Fibroblast of pulmonary artery (primary cell): ENCODE results near the gene TMEM120A.

Source experiments
- DNase-seq: peaks from one replicate; pipeline ENCODE4 v3.0.0-alpha.2; 2010; ENCODE audit warnings: low read depth
- H3K4me3 ChIP-seq: replicated peaks from 2 replicates; pipeline ENCODE4 v1.5.1; 2011; ENCODE audit warnings: low read depth, mild to moderate bottlenecking, control low read depth, low read length, moderate library complexity
- TF ChIP-seq, protein P1 (sequence below): IDR thresholded peaks from 2 replicates; pipeline ENCODE4 v1.5.1; 2011; ENCODE audit warnings: mild to moderate bottlenecking, control low read depth, low read length, inconsistent platforms; ENCODE audit errors: missing control alignments

The TMEM120A gene

DNA sequence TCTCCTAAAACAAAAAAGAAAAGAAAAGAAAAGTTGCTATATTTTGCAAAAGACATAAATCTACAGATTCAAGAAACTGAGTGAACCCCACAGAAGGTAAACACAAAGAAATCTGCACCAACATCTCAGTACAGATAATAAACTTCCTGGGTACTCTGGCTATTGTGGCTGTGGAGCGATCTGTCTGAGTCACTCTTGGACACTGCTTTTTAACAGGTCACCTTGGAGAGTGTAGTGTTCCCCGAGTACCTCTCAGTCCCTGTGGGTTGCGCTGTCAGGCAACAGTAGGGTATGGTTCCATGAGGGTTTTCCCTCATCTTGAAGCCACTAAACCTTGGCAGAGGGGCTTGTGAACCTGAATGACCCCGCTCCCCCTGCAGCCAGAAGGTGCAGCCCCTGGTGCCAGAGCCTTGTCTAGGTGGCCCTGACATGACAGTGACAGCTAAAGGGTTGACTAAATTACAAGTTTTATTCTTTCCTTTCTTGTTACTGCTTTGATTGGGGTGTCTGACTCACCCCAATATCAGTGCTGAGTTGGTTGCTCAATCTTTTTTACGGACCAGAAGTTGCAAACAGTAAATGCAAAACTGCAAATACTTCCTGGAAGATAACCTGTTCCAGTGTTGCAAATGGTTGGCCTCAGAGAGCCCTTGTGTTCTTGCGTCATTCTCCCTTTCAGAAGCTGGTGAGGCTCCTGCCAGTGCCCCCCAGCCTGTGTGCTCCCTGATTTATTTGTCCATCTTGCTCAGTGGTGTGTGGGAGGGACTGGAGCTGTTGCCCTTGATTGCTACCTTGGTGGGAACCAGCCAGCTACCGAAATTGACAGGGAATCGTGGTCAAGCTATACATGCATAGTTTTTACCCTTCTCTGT, 48.9 kb downstream of the TMEM120A start:
- peak overlapping the region; percentile 5 for H3K4me3 ChIP-seq
- TF ChIP-seq, protein P1, sequence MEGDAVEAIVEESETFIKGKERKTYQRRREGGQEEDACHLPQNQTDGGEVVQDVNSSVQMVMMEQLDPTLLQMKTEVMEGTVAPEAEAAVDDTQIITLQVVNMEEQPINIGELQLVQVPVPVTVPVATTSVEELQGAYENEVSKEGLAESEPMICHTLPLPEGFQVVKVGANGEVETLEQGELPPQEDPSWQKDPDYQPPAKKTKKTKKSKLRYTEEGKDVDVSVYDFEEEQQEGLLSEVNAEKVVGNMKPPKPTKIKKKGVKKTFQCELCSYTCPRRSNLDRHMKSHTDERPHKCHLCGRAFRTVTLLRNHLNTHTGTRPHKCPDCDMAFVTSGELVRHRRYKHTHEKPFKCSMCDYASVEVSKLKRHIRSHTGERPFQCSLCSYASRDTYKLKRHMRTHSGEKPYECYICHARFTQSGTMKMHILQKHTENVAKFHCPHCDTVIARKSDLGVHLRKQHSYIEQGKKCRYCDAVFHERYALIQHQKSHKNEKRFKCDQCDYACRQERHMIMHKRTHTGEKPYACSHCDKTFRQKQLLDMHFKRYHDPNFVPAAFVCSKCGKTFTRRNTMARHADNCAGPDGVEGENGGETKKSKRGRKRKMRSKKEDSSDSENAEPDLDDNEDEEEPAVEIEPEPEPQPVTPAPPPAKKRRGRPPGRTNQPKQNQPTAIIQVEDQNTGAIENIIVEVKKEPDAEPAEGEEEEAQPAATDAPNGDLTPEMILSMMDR, result peak; percentile 5
- peak; percentile 93 for DNase-seq

GRCh38 chr7:75944507-75944906, 49.9 kb downstream of the TMEM120A start:
- no peak for DNase-seq
- TF ChIP-seq, protein P1, result no peak
- no peak overlapping the region for H3K4me3 ChIP-seq

GRCh38 chr7:75943864-75944263, 50.5 kb downstream of the TMEM120A start:
- DNase-seq, result peak; percentile 28
- H3K4me3 ChIP-seq, result no peak overlapping the region
- TF ChIP-seq, protein P1, result no peak

- H3K4me3 ChIP-seq, result no peak overlapping the region
- TF ChIP-seq, protein P1, result no peak
- no peak for DNase-seq
Observed at GRCh38 chr7:75938921-75939320, 55.5 kb downstream of the TMEM120A start.

GRCh38 chr7:75937958-75938786, 56.2 kb downstream of the TMEM120A start:
- H3K4me3 ChIP-seq, result no peak overlapping the region
- TF ChIP-seq, protein P1, result no peak
- DNase-seq, result peak; percentile 91
